ENCODE results near the gene PRICKLE1. TPM values are rescaled to one million over a fixed set of nuclear protein-coding genes. Genes with fewer than 3 reads are reported as not detected.

Gene PRICKLE1
- total RNA-seq, 1 experiment from 2014 or later = 20.1 TPM

DNA sequence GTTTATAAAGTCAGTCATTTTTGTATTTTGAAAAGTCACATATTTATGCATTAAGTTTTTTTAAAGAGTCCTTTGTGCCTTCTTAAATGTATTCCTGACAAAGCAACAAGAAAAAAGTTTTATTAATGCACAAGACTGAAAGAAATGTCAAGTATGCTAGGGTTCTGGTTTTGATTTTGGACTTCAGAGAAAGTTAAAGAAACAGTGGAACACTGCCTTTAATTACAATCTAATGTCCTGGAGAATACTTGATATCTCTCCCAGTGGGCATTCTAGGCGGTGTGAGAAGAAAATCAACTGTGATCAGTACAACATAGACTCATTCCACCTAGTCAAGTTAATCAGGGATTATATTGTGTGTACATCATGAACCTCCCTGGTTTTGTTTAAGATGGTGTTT lies 49.9 kb downstream of the PRICKLE1 start:
- no peaks in the 10 kb centered on the region for H3K27me3 ChIP-seq (ENCODE audit: control insufficient read depth, insufficient read depth, low read length)
- intact Hi-C loops (cut with micrococcal nuclease; ENCODE audit: unreplicated experiment) = no loop called here
- BruUV-seq (replicated peaks) = no TSS peak
- no peak overlapping the region for H3K4me3 ChIP-seq (ENCODE audit: low read depth in 2 of 2, low read length in 2 of 2)
- CTCF ChIA-PET = no interaction called here
- DNase-seq (ENCODE audit: low read depth, low spot score) = no peak
- ATAC-seq = no peak
- POLR2A ChIA-PET = no interaction called here
- H3K27ac ChIP-seq (ENCODE audit: low read length) = no peak overlapping the region
- H3K9me3 ChIP-seq (ENCODE audit: control insufficient read depth, insufficient read depth, low read depth, low read length) = no peaks in the 10 kb centered on the region
- H3K4me1 ChIP-seq (ENCODE audit: control insufficient read depth, insufficient read depth, low read length) = no peaks in the 10 kb centered on the region
- TF ChIP-seq TCF7L2 (IDR thresholded peaks at IDR 0.05; ENCODE audit: low read depth, low read length) (no peak), POLR2AphosphoS5 (IDR thresholded peaks at IDR 0.05; ENCODE audit: low read depth, low read length) (no peak), SIN3A (IDR thresholded peaks at IDR 0.05; ENCODE audit: borderline replicate concordance, insufficient read depth, low read depth, low read length) (no peak)
- TF ChIP-seq, protein P1, sequence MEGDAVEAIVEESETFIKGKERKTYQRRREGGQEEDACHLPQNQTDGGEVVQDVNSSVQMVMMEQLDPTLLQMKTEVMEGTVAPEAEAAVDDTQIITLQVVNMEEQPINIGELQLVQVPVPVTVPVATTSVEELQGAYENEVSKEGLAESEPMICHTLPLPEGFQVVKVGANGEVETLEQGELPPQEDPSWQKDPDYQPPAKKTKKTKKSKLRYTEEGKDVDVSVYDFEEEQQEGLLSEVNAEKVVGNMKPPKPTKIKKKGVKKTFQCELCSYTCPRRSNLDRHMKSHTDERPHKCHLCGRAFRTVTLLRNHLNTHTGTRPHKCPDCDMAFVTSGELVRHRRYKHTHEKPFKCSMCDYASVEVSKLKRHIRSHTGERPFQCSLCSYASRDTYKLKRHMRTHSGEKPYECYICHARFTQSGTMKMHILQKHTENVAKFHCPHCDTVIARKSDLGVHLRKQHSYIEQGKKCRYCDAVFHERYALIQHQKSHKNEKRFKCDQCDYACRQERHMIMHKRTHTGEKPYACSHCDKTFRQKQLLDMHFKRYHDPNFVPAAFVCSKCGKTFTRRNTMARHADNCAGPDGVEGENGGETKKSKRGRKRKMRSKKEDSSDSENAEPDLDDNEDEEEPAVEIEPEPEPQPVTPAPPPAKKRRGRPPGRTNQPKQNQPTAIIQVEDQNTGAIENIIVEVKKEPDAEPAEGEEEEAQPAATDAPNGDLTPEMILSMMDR (IDR thresholded peaks at IDR 0.05) = no peak
- TF ChIP-seq, protein P2, sequence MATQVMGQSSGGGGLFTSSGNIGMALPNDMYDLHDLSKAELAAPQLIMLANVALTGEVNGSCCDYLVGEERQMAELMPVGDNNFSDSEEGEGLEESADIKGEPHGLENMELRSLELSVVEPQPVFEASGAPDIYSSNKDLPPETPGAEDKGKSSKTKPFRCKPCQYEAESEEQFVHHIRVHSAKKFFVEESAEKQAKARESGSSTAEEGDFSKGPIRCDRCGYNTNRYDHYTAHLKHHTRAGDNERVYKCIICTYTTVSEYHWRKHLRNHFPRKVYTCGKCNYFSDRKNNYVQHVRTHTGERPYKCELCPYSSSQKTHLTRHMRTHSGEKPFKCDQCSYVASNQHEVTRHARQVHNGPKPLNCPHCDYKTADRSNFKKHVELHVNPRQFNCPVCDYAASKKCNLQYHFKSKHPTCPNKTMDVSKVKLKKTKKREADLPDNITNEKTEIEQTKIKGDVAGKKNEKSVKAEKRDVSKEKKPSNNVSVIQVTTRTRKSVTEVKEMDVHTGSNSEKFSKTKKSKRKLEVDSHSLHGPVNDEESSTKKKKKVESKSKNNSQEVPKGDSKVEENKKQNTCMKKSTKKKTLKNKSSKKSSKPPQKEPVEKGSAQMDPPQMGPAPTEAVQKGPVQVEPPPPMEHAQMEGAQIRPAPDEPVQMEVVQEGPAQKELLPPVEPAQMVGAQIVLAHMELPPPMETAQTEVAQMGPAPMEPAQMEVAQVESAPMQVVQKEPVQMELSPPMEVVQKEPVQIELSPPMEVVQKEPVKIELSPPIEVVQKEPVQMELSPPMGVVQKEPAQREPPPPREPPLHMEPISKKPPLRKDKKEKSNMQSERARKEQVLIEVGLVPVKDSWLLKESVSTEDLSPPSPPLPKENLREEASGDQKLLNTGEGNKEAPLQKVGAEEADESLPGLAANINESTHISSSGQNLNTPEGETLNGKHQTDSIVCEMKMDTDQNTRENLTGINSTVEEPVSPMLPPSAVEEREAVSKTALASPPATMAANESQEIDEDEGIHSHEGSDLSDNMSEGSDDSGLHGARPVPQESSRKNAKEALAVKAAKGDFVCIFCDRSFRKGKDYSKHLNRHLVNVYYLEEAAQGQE (IDR thresholded peaks at IDR 0.05; ENCODE audit: insufficient read depth in 1 of 2, low read depth in 2 of 2, low read length in 1 of 2) = no peak
- H3K36me3 ChIP-seq (ENCODE audit: control insufficient read depth, insufficient read depth, low read length) = no peaks in the 10 kb centered on the region
- in situ Hi-C loops (cut with HindIII; ENCODE audit: low pct_unique_long_range_greater_than_20kb, low sequenced_read_pairs) = no loop called here

DNA sequence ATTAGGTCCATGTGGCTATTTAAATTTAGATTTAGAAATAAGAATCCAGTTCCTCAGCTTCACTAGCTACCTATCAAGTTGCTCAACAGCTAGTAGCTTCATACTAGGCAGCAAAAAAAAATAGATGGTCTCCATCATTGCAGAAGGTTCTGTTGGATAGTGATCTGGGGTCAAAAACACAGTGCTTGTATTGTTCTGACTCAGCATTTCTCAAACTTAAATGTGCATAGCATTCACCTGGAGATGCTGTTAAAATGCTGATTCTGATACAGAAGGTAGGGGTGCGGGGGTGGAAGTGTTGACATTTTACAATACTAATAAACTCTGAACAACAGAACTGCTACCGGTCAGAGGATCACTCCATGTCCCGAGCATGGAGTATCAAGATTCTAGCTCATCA lies 51.3 kb downstream of the PRICKLE1 start:
- H3K4me1 ChIP-seq (ENCODE audit: control insufficient read depth, insufficient read depth, low read length) = no peaks in the 10 kb centered on the region
- no peak overlapping the region for H3K4me3 ChIP-seq (ENCODE audit: low read depth in 2 of 2, low read length in 2 of 2)
- in situ Hi-C loops (cut with HindIII; ENCODE audit: low pct_unique_long_range_greater_than_20kb, low sequenced_read_pairs) = no loop called here
- H3K9me3 ChIP-seq (ENCODE audit: control insufficient read depth, insufficient read depth, low read depth, low read length) = no peaks in the 10 kb centered on the region
- TF ChIP-seq, protein P2 (IDR thresholded peaks at IDR 0.05; ENCODE audit: insufficient read depth in 1 of 2, low read depth in 2 of 2, low read length in 1 of 2) = no peak
- TF ChIP-seq POLR2AphosphoS5 (IDR thresholded peaks at IDR 0.05; ENCODE audit: low read depth, low read length) (no peak), TCF7L2 (IDR thresholded peaks at IDR 0.05; ENCODE audit: low read depth, low read length) (no peak), SIN3A (IDR thresholded peaks at IDR 0.05; ENCODE audit: borderline replicate concordance, insufficient read depth, low read depth, low read length) (no peak)
- TF ChIP-seq, protein P1 (IDR thresholded peaks at IDR 0.05) = no peak
- ChIA-PET CTCF (no interaction called here), POLR2A (no interaction called here)
- BruUV-seq (replicated peaks) = no TSS peak
- H3K27ac ChIP-seq (ENCODE audit: low read length) = no peak overlapping the region
- no peaks in the 10 kb centered on the region for H3K36me3 ChIP-seq (ENCODE audit: control insufficient read depth, insufficient read depth, low read length)
- no peaks in the 10 kb centered on the region for H3K27me3 ChIP-seq (ENCODE audit: control insufficient read depth, insufficient read depth, low read length)
- no peak for ATAC-seq
- intact Hi-C loops (cut with micrococcal nuclease; ENCODE audit: unreplicated experiment) = no loop called here
- DNase-seq (ENCODE audit: low read depth, low spot score) = no peak
